Measurements from ENCODE around the gene HSDL1.

DNA sequence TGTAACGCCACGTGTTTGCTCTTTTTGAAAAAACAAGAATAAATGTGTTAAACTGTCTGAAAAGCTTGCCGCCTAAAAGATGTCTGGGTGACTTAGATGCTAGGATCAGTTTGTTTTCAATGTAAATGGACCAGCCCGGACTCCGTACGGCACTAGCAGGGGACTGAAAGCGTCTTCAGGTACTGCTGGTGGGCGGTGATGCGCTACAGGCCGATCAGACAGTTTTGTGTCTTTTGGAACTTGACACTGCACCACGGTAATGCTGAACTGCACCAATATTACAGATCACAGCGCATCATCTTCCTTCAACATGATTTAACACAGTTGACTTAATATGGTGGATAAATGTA, 27.5 kb downstream of the HSDL1 start:
- TF ChIP-seq, protein P1, sequence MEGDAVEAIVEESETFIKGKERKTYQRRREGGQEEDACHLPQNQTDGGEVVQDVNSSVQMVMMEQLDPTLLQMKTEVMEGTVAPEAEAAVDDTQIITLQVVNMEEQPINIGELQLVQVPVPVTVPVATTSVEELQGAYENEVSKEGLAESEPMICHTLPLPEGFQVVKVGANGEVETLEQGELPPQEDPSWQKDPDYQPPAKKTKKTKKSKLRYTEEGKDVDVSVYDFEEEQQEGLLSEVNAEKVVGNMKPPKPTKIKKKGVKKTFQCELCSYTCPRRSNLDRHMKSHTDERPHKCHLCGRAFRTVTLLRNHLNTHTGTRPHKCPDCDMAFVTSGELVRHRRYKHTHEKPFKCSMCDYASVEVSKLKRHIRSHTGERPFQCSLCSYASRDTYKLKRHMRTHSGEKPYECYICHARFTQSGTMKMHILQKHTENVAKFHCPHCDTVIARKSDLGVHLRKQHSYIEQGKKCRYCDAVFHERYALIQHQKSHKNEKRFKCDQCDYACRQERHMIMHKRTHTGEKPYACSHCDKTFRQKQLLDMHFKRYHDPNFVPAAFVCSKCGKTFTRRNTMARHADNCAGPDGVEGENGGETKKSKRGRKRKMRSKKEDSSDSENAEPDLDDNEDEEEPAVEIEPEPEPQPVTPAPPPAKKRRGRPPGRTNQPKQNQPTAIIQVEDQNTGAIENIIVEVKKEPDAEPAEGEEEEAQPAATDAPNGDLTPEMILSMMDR (conservative IDR thresholded peaks at IDR 0.05; ENCODE audit: low read depth, low read length), result no peak
- TF ChIP-seq EZH2 (IDR thresholded peaks at IDR 0.05; ENCODE audit: low read length, unreplicated experiment), result no peak

Data from PC-3 (cell line).